Right cardiac atrium (tissue), 5 donors: ENCODE results near the gene DLK1. TPM values are rescaled to one million over a fixed set of nuclear protein-coding genes. Genes with fewer than 3 reads are reported as not detected.

Experiments
- ATAC-seq, 2 donors: fragments of 200-7000 bp; cut with Tn5 transposase; one replicate each; pipeline versions ENCODE4 v1.8.0 to v1.9.1; 2020; ENCODE audit warnings: moderate library complexity in 2 of 2, mild to moderate bottlenecking in 1 of 2
- DNase-seq, 3 donors: peaks; one replicate each; pipeline ENCODE4 v3.0.0-alpha.2; 2020
- H3K27ac ChIP-seq: one replicate; pipeline ENCODE4 v1.5.1; 2013; ENCODE audit warnings: mild to moderate bottlenecking, low read length, control low read depth, moderate library complexity
- H3K27me3 ChIP-seq: one replicate; pipeline ENCODE4 v1.6.1; 2013; ENCODE audit not compliant: control insufficient read depth, insufficient read depth
- H3K4me1 ChIP-seq: one replicate; pipeline ENCODE4 v1.6.1; 2013; ENCODE audit warnings: low read length; ENCODE audit not compliant: control insufficient read depth, insufficient read depth
- H3K4me3 ChIP-seq: one replicate; pipeline ENCODE4 v1.5.1; 2013; ENCODE audit warnings: low read length, control low read depth
- H3K9me3 ChIP-seq: one replicate; pipeline ENCODE4 v1.6.1; 2013; ENCODE audit warnings: low read length; ENCODE audit not compliant: control insufficient read depth
- WGBS: extraction: QIAGEN DNeasy Blood & Tissue Kit; methylation state at CpG from one replicate; pipeline ENCODE4 v1.1.7; 2013; 5-methylcytosine and 5-hydroxymethylcytosine counted together
- intact Hi-C, 4 donors: fragments of 100-400 bp; cut with DNase I; formaldehyde crosslinking; loops; one replicate each; pipeline versions ENCODE4 v1.11.0 to v1.14.0; 2022 to 2023
- polyA plus RNA-seq: library from polyadenylated mRNA; stranded (reverse); fragments of 200-250 nt; gene quantifications from one replicate; pipeline ENCODE4 v1.2.3, GENCODE V29; 2013
- total RNA-seq, 4 donors: library from RNA; stranded (reverse); fragmentation: NEBNext Ultra II Directional; extraction: Animal tissue kit (Norgen Biotek cat#: 25700); gene quantifications; one replicate each; pipeline ENCODE4 v1.2.1, GENCODE V29; 2021
- donor health status: healthy with polysubstance abuse.
- donor health status: DM: no; HTN: yes; CAD: no.
- donor health status: DM: no; HTN: no; CAD: no.
- donor health status: DM: no; HTN: yes; CAD: no; lungs with severe emphysema.
- donor health status: DM: yes; HTN: yes; CAD: no.

The DLK1 gene
- total and polyA plus RNA-seq, 5 donors, result 0.07 TPM; not detected in 4

GRCh38 chr14:100780246-100780645, 53.6 kb downstream of the DLK1 start:
- H3K27ac ChIP-seq, result no peak overlapping the region
- no peaks in the 10 kb centered on the region for H3K4me1 ChIP-seq
- no peaks in the 10 kb centered on the region for H3K9me3 ChIP-seq
- H3K4me3 ChIP-seq, result no peak overlapping the region
- ATAC-seq (no peak), DNase-seq (no peak)
- no peaks in the 10 kb centered on the region for H3K27me3 ChIP-seq
- intact Hi-C loops, result no loop called here
- WGBS, result 92% methylated on average over 12 of the region's 12 CpGs

- intact Hi-C loops, result no loop called here
- H3K4me1 ChIP-seq, result no peaks in the 10 kb centered on the region
- no peak overlapping the region for H3K4me3 ChIP-seq
- DNase-seq, result no peak
- no peak overlapping the region for H3K27ac ChIP-seq
- WGBS, result 83% methylated on average over 12 of the region's 12 CpGs
- ATAC-seq, result no peak
- no peaks in the 10 kb centered on the region for H3K9me3 ChIP-seq
- H3K27me3 ChIP-seq, result no peaks in the 10 kb centered on the region
Measured at GRCh38 chr14:100780646-100781355, 54.1 kb downstream of the DLK1 start.

GRCh38 chr14:100781952-100782351, 55.3 kb downstream of the DLK1 start:
- DNase-seq, result no peak
- no peaks in the 10 kb centered on the region for H3K9me3 ChIP-seq
- H3K27ac ChIP-seq, result no peak overlapping the region
- no peaks in the 10 kb centered on the region for H3K27me3 ChIP-seq
- intact Hi-C loops, result no loop called here
- ATAC-seq, result no peak
- no peaks in the 10 kb centered on the region for H3K4me1 ChIP-seq
- WGBS, result 92% methylated on average over 8 of the region's 8 CpGs
- H3K4me3 ChIP-seq, result no peak overlapping the region

DNA sequence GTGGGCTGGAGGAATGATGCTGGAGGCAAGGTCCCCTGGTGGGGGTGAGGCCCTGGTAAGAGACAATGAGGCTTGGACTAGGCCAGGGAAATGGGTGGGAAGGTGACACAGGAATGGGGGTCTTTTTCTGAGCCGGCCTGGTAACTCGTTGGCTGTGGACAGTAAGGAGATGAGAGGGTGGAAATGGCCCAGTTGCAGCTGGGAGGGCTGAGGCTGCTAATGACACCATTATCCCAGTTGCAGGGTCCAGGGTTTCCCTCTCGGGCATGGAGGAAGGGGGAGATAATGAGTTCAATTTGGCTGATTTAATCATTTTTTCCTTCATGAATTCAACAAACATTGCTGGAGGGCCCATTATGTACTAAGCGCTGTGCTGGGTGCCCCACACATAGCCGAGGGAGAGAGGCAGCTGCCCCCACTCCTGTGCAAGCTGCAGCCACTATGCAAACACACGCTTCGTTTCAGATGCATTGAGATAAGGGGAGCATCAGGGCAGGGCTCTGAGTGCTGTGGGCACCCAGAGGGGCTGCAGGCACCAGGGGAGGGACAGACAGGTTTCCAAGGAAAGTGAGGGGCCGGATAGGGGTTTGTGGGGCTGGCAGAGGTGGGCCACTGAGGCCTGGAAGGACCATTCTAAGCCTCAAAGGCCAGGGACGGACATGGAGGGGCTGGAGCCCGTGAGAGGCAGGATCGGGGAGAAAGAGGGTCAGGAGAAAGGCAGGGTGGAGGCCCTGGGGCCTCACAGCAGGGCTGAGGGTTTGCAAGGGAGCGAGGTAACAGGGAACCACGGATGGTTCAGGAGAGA, 56.0 kb downstream of the DLK1 start:
- intact Hi-C loops, result no loop called here
- ATAC-seq (no peak), DNase-seq (no peak)
- H3K27me3 ChIP-seq, result no peaks in the 10 kb centered on the region
- no peaks in the 10 kb centered on the region for H3K4me1 ChIP-seq
- H3K9me3 ChIP-seq, result no peaks in the 10 kb centered on the region
- H3K4me3 ChIP-seq, result no peak overlapping the region
- WGBS, result 78% methylated on average over 13 of the region's 13 CpGs
- H3K27ac ChIP-seq, result no peak overlapping the region

GRCh38 chr14:100783630-100784370, 57.1 kb downstream of the DLK1 start:
- Histone ChIP-seq H3K27me3 (no peaks in the 10 kb centered on the region), H3K4me1 (no peaks in the 10 kb centered on the region), H3K4me3 (no peak overlapping the region), H3K27ac (no peak overlapping the region), H3K9me3 (no peaks in the 10 kb centered on the region)
- no peak for DNase-seq
- no peak for ATAC-seq
- 93% methylated on average over 27 of the region's 27 CpGs for WGBS
- intact Hi-C loops, result no loop called here

- H3K4me3 ChIP-seq, result no peak overlapping the region
- no peaks in the 10 kb centered on the region for H3K4me1 ChIP-seq
- no peak overlapping the region for H3K27ac ChIP-seq
- ATAC-seq (no peak), DNase-seq (no peak)
- WGBS, result 86% methylated on average over 11 of the region's 11 CpGs
- H3K27me3 ChIP-seq, result no peaks in the 10 kb centered on the region
- no peaks in the 10 kb centered on the region for H3K9me3 ChIP-seq
- intact Hi-C loops, result no loop called here
Measured at GRCh38 chr14:100784523-100785337, 58.0 kb downstream of the DLK1 start.

DNA sequence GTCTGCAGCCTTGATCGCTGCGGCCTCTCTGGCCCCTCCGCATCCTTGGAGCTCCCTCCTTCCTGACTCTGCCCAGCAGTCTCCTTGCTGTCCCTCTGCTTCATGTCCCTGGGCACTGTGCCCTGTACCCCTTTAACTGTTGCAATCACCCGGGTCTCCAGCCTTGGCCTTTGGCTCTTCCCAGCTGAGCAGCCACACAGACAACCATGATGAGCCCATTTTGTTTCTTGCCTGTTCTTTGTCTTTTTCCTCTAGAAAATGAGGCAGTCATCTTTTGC, 58.6 kb downstream of the DLK1 start:
- H3K9me3 ChIP-seq, result no peaks in the 10 kb centered on the region
- H3K4me1 ChIP-seq, result no peaks in the 10 kb centered on the region
- DNase-seq (no peak), ATAC-seq (no peak)
- H3K4me3 ChIP-seq, result no peak overlapping the region
- H3K27me3 ChIP-seq, result no peaks in the 10 kb centered on the region
- 93% methylated on average over 4 of the region's 4 CpGs for WGBS
- no peak overlapping the region for H3K27ac ChIP-seq
- intact Hi-C loops, result no loop called here

DNA sequence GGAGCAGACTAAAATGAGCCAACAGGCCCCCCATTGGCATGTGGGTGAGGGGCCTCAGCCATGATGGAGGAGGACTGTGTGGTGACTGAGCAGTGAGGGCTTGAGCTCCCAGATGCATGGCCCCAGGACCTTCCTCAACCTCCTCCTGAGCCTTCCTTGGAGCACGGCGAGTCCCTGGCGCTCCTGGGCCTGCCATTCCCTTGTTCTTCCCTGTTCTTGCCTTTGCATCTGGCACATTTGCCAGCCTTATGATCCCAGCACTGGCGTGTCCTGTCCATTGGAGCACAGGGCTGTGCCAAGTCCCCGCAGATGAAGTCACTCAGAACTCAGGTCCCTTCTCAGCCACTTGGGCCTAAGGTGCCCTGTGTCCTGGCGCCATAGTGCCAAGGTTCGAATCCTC, 58.9 kb downstream of the DLK1 start:
- Histone ChIP-seq H3K9me3 (no peaks in the 10 kb centered on the region), H3K27ac (no peak overlapping the region), H3K4me1 (no peaks in the 10 kb centered on the region), H3K4me3 (no peak overlapping the region), H3K27me3 (no peaks in the 10 kb centered on the region)
- ATAC-seq (no peak), DNase-seq (no peak)
- 91% methylated on average over 7 of the region's 7 CpGs for whole genome bisulfite sequencing
- intact Hi-C loops, result no loop called here

GRCh38 chr14:100786131-100786530, 59.4 kb downstream of the DLK1 start:
- 39% methylated on average over 11 of the region's 11 CpGs for WGBS

DNA sequence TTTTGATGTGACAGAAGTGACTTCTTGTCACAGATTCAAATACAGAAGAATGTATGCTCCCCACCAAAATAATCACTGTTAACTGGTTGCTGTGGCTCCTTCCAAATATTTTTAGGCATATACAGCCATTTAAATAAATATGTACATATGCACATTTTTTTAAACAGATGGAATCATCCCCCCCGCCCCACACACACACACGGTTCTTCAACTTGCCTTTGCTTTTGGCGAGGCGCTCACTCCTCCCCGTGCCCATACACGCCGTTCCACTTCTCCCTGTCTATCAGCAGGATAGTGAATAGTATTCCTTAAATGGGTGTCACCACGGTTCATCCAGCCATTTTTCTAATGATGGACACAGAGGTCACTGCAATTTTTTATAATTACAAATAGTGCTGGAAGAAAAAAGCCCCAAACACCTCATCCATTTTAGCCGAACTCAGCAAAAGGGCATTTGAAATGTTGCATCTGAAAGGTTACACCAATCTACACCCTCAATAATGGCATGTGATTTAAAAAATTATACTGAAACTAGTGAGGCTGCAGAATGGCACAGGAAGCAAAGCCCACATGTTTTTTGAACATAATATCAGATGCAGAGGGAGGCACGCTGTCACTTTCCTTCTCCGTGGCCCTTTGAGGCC, 60.0 kb downstream of the DLK1 start:
- Histone ChIP-seq H3K9me3 (no peaks in the 10 kb centered on the region), H3K4me3 (no peak overlapping the region), H3K27ac (no peak overlapping the region), H3K27me3 (no peaks in the 10 kb centered on the region), H3K4me1 (no peaks in the 10 kb centered on the region)
- intact Hi-C loops, result no loop called here
- 79% methylated on average over 11 of the region's 11 CpGs for WGBS
- DNase-seq (no peak), ATAC-seq (no peak)

More at GRCh38 chr14:100786131-100786530, 59.4 kb downstream of the DLK1 start:
- Histone ChIP-seq H3K9me3 (no peaks in the 10 kb centered on the region), H3K4me3 (no peak overlapping the region), H3K27me3 (no peaks in the 10 kb centered on the region), H3K27ac (no peak overlapping the region), H3K4me1 (no peaks in the 10 kb centered on the region)
- intact Hi-C loops, result no loop called here
- DNase-seq (no peak), ATAC-seq (no peak)
